Osteocyte (in vitro differentiated cells): Measurements from ENCODE around the gene SLC25A13. TPM values are rescaled to one million over a fixed set of nuclear protein-coding genes. Genes with fewer than 3 reads are reported as not detected.

Experiments
- DNase-seq: peaks from one replicate; pipeline ENCODE4 v3.0.0; 2021; ENCODE audit warnings: mixed read lengths; ENCODE audit not compliant: unreplicated experiment; ENCODE audit errors: extremely low spot score
- H3K27ac Mint-ChIP-seq: one replicate; pipeline ENCODE4 v1.8.0; 2021; ENCODE audit warnings: mild to moderate bottlenecking, mixed read lengths; ENCODE audit not compliant: unreplicated experiment
- H3K27me3 Mint-ChIP-seq: one replicate; pipeline ENCODE4 v1.8.0; 2021; ENCODE audit warnings: mixed read lengths; ENCODE audit not compliant: unreplicated experiment
- H3K36me3 Mint-ChIP-seq: one replicate; pipeline ENCODE4 v1.8.0; 2021; ENCODE audit warnings: mixed read lengths; ENCODE audit not compliant: unreplicated experiment
- H3K4me1 Mint-ChIP-seq: one replicate; pipeline ENCODE4 v1.8.0; 2021; ENCODE audit warnings: mixed read lengths; ENCODE audit not compliant: unreplicated experiment
- H3K4me3 Mint-ChIP-seq: one replicate; pipeline ENCODE4 v1.8.0; 2021; ENCODE audit warnings: mild to moderate bottlenecking, moderate library complexity, mixed read lengths; ENCODE audit not compliant: unreplicated experiment
- H3K9me3 Mint-ChIP-seq: one replicate; pipeline ENCODE4 v1.8.0; 2021; ENCODE audit warnings: mixed read lengths; ENCODE audit not compliant: unreplicated experiment
- total RNA-seq: library from RNA; stranded (reverse); gene quantifications from 2 replicates; pipeline ENCODE4 v1.2.1, GENCODE V29; 2021
- TF ChIP-seq, protein P1 (sequence below): fragments of 200-600 bp; sonication (generic); IDR thresholded peaks from 2 replicates; pipeline ENCODE4 v1.5.0; 2021; ENCODE audit warnings: antibody characterized with exemption, mild to moderate bottlenecking, moderate library complexity

SLC25A13 gene
- total RNA-seq, 1 donor from 2014 or later = 29.3 TPM

DNA sequence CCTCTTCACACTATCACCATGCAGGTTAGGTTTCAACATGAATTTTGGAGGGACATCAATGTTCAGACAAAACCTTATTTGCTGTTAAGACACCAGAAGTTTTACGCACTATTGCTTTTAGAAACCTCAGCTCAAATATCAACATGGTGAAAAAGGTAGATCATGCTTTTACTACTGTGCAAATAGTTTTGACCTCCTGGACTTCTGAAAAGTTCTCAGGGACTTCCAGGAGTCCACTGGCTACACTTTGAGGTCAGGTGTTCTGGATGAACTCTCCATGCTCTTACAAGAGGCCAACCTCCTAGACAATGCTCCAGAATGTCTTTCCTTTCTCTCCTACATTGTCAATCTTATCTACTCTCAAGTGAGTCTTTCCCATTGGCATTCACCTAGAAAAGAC is 55.9 kb downstream of the SLC25A13 start:
- Mint-ChIP-seq H3K27ac (no peak overlapping the region), H3K4me3 (no peak overlapping the region), H3K9me3 (peaks cover 3% of the 10 kb centered on the region), H3K4me1 (peaks cover 4% of the 10 kb centered on the region), H3K27me3 (no peaks in the 10 kb centered on the region), H3K36me3 (peaks cover 7% of the 10 kb centered on the region)
- TF ChIP-seq, protein P1, sequence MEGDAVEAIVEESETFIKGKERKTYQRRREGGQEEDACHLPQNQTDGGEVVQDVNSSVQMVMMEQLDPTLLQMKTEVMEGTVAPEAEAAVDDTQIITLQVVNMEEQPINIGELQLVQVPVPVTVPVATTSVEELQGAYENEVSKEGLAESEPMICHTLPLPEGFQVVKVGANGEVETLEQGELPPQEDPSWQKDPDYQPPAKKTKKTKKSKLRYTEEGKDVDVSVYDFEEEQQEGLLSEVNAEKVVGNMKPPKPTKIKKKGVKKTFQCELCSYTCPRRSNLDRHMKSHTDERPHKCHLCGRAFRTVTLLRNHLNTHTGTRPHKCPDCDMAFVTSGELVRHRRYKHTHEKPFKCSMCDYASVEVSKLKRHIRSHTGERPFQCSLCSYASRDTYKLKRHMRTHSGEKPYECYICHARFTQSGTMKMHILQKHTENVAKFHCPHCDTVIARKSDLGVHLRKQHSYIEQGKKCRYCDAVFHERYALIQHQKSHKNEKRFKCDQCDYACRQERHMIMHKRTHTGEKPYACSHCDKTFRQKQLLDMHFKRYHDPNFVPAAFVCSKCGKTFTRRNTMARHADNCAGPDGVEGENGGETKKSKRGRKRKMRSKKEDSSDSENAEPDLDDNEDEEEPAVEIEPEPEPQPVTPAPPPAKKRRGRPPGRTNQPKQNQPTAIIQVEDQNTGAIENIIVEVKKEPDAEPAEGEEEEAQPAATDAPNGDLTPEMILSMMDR = no peak
- no peak for DNase-seq

DNA sequence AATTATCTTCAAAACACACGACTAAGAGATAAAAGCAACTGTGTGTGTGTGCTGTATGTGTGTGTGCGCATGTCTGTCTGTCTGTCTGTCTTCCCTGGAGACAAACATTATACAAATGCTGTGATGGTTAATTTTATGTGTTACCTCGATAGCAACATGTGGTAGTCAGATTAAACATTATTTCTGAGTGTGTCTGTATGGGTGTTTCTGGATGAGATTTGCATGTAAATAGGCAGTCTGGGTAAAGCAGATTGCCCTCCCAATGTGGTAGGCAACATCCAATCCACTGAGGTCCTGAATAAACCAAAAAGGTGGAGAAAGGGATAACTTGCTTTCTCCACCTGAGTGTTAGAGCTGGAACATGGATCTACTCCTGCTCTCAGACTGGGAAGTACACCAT is 67.9 kb downstream of the SLC25A13 start:
- Mint-ChIP-seq H3K4me1 (peaks cover 3% of the 10 kb centered on the region), H3K4me3 (no peak overlapping the region), H3K36me3 (peaks cover 9% of the 10 kb centered on the region), H3K9me3 (peaks cover 32% of the 10 kb centered on the region), H3K27me3 (no peaks in the 10 kb centered on the region), H3K27ac (no peak overlapping the region)
- no peak for DNase-seq
- TF ChIP-seq, protein P1 = no peak

DNA sequence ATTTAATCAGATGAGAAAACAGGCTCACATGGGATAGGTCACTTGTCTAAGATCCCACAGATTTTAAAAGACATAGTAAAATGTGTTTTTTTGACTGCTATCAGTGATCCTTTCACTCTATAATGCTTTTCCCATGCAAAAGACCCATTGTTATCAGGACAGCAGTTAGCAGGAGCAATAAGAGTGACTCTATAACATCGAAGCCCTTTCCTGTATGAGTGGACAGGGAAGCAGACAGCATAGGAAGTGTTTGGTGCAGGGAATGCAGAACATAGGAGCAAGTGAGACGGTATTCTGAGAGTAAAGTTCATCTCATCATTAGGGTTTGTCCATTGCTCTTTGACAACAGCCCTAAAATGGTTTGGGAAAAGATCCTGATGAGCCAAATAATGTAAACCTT is 68.5 kb downstream of the SLC25A13 start:
- TF ChIP-seq, protein P1 = no peak
- no peak for DNase-seq
- H3K27ac Mint-ChIP-seq = no peak overlapping the region
- peaks cover 7% of the 10 kb centered on the region for H3K36me3 Mint-ChIP-seq
- no peaks in the 10 kb centered on the region for H3K27me3 Mint-ChIP-seq
- no peak overlapping the region for H3K4me3 Mint-ChIP-seq
- H3K4me1 Mint-ChIP-seq = peaks cover 3% of the 10 kb centered on the region
- H3K9me3 Mint-ChIP-seq = peaks cover 29% of the 10 kb centered on the region

GRCh38 chr7:96250776-96251361 is 71.0 kb downstream of the SLC25A13 start:
- H3K27ac Mint-ChIP-seq = no peak overlapping the region

DNA sequence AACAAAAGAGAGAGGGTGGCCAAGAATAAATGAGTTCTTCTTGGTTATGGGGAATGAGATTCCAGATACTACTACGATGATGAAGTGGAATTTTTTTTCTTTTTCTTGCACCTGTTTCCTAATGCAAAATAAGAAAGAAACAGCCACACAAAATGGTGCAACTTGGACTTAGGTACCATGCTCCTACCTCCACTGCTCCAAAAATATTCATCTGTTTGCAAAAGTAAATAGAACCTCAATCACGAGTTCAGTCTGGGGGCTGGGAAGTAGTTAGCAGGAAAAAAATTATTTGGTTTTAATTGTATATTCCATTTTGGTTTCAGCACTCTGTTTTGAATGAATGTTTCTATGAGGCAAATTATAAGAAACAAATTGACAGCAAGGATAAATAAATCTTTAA is 73.5 kb downstream of the SLC25A13 start:
- DNase-seq = no peak
- H3K27ac Mint-ChIP-seq = no peak overlapping the region
- peaks cover 3% of the 10 kb centered on the region for H3K4me1 Mint-ChIP-seq
- no peak overlapping the region for H3K4me3 Mint-ChIP-seq
- no peaks in the 10 kb centered on the region for H3K36me3 Mint-ChIP-seq
- TF ChIP-seq, protein P1 = no peak
- H3K27me3 Mint-ChIP-seq = no peaks in the 10 kb centered on the region
- peaks cover 7% of the 10 kb centered on the region for H3K9me3 Mint-ChIP-seq

More at GRCh38 chr7:96250776-96251361, 71.0 kb downstream of the SLC25A13 start:
- H3K4me3 Mint-ChIP-seq = no peak overlapping the region
- peaks cover 3% of the 10 kb centered on the region for H3K4me1 Mint-ChIP-seq
- TF ChIP-seq, protein P1 = no peak
- H3K36me3 Mint-ChIP-seq = no peaks in the 10 kb centered on the region
- H3K27me3 Mint-ChIP-seq = no peaks in the 10 kb centered on the region
- no peak for DNase-seq
- H3K9me3 Mint-ChIP-seq = peaks cover 7% of the 10 kb centered on the region
